OCI-LY3 (cell line): ENCODE results near the gene MAPK8.

Experiments used
- EZH2phosphoT487 ChIP-seq: fragments of 200-600 bp; shearing (Covaris generic); IDR thresholded peaks from 2 replicates; pipeline ENCODE4 v1.6.1; 2018; ENCODE audit warnings: antibody characterized with exemption, mixed run types, low read depth
- TF ChIP-seq, protein P1 (sequence below): fragments of 200-600, 300-600 bp; sonication (generic); IDR thresholded peaks from 2 replicates; pipeline ENCODE4 v1.5.1; 2014; ENCODE audit warnings: antibody characterized with exemption, low read length, low read depth

- TF ChIP-seq, protein P1, sequence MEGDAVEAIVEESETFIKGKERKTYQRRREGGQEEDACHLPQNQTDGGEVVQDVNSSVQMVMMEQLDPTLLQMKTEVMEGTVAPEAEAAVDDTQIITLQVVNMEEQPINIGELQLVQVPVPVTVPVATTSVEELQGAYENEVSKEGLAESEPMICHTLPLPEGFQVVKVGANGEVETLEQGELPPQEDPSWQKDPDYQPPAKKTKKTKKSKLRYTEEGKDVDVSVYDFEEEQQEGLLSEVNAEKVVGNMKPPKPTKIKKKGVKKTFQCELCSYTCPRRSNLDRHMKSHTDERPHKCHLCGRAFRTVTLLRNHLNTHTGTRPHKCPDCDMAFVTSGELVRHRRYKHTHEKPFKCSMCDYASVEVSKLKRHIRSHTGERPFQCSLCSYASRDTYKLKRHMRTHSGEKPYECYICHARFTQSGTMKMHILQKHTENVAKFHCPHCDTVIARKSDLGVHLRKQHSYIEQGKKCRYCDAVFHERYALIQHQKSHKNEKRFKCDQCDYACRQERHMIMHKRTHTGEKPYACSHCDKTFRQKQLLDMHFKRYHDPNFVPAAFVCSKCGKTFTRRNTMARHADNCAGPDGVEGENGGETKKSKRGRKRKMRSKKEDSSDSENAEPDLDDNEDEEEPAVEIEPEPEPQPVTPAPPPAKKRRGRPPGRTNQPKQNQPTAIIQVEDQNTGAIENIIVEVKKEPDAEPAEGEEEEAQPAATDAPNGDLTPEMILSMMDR: no peak
- TF ChIP-seq EZH2phosphoT487: no peak
Observed at GRCh38 chr10:48378675-48379074, 72.2 kb downstream of the MAPK8 start.
